ENCODE data around the gene DHX30.

The DHX30 gene

GRCh38 chr3:47804577-47804976, 1.6 kb downstream of the DHX30 start:
- no peak for DNase-seq

- DNase-seq = no peak
Measured at GRCh38 chr3:47813551-47814177, 10.7 kb downstream of the DHX30 start.

- no peak for DNase-seq
Measured at GRCh38 chr3:47817609-47818008, 14.7 kb downstream of the DHX30 start.

GRCh38 chr3:47824541-47825473, 21.9 kb downstream of the DHX30 start:
- DNase-seq = peak; percentile 83

- no peak for DNase-seq
Measured at GRCh38 chr3:47825590-47825989, 22.7 kb downstream of the DHX30 start.

GRCh38 chr3:47829482-47829881, 26.5 kb downstream of the DHX30 start:
- peak; percentile 45 for DNase-seq

GRCh38 chr3:47836986-47837385, 34.0 kb downstream of the DHX30 start:
- no peak for DNase-seq

- no peak for DNase-seq
Measured at GRCh38 chr3:47838503-47838902, 35.6 kb downstream of the DHX30 start.

GRCh38 chr3:47841786-47842349, 38.9 kb downstream of the DHX30 start:
- DNase-seq = no peak

GRCh38 chr3:47846186-47846879, 43.4 kb downstream of the DHX30 start:
- no peak for DNase-seq

GRCh38 chr3:47846880-47847248, 43.9 kb downstream of the DHX30 start:
- DNase-seq = no peak

- DNase-seq = no peak
Measured at GRCh38 chr3:47847260-47847659, 44.3 kb downstream of the DHX30 start.

- DNase-seq = no peak
Measured at GRCh38 chr3:47847801-47848518, 45.0 kb downstream of the DHX30 start.

GRCh38 chr3:47848599-47849117, 45.7 kb downstream of the DHX30 start:
- no peak for DNase-seq

- no peak for DNase-seq
Measured at GRCh38 chr3:47849186-47849698, 46.3 kb downstream of the DHX30 start.

GRCh38 chr3:47849699-47850563, 47.0 kb downstream of the DHX30 start:
- peak; percentile 39 for DNase-seq

- no peak for DNase-seq
Measured at GRCh38 chr3:47850564-47851410, 47.8 kb downstream of the DHX30 start.

GRCh38 chr3:47851888-47852603, 49.1 kb downstream of the DHX30 start:
- DNase-seq = no peak
